PC-3 (cell line): ENCODE results near the gene SUSD4. TPM values are rescaled to one million over a fixed set of nuclear protein-coding genes. Genes with fewer than 3 reads are reported as not detected.

Source experiments
- ATAC-seq: fragments of 200-7000 bp; cut with Tn5 transposase; 2 replicates; pipeline ENCODE4 v1.9.1; 2020; ENCODE audit warnings: mild to moderate bottlenecking, moderate library complexity
- BruUV-seq: library from RNA; stranded (reverse); fragments of 400-500 nt; replicated peaks from 2 replicates; lab custom pipeline; 2021; lab: Mats Ljungman, UMichigan
- CTCF ChIA-PET: fragments of 300-600 bp; sonication (Branson Sonifier 250); formaldehyde crosslinking; loops from one replicate; lab custom pipeline; 2022; ENCODE audit warnings: antibody characterized with exemption; lab: Charles Lee
- POLR2A ChIA-PET: fragments of 300-600 bp; sonication (Branson Sonifier 250); formaldehyde crosslinking; loops from one replicate; lab custom pipeline; 2022; ENCODE audit warnings: antibody characterized with exemption; ENCODE audit not compliant: unreplicated experiment; lab: Charles Lee
- DNase-seq: peaks from one replicate; pipeline ENCODE4 v3.0.0-alpha.2; 2015
- H2AFZ ChIP-seq: fragments of 300-600 bp; sonication (generic); 2 replicates; pipeline ENCODE4 v1.6.0; 2016; ENCODE audit warnings: antibody characterized with exemption, low read length
- H3F3A ChIP-seq: fragments of 300-600 bp; sonication (generic); one replicate; pipeline ENCODE4 v1.6.0; 2017; ENCODE audit warnings: antibody characterized with exemption, low read length, control low read depth, mild to moderate bottlenecking; ENCODE audit not compliant: unreplicated experiment
- H3K27ac ChIP-seq: fragments of 300-600 bp; sonication (generic); 2 replicates; pipeline ENCODE4 v1.5.1; 2016; ENCODE audit warnings: mild to moderate bottlenecking, low read length
- H3K27me3 ChIP-seq: fragments of 300-600 bp; sonication (generic); 2 replicates; pipeline ENCODE4 v1.6.1; 2016; ENCODE audit warnings: low read length, mixed read lengths
- H3K36me3 ChIP-seq: fragments of 300-600 bp; sonication (generic); 2 replicates; pipeline ENCODE4 v1.6.1; 2016; ENCODE audit warnings: low read depth, mixed run types, low read length, mixed read lengths
- H3K4me1 ChIP-seq: fragments of 300-600 bp; sonication (generic); 2 replicates; pipeline ENCODE4 v1.5.1; 2016; ENCODE audit warnings: low read length; ENCODE audit not compliant: insufficient read depth
- H3K4me2 ChIP-seq: fragments of 300-600 bp; sonication (generic); 2 replicates; pipeline ENCODE4 v1.6.0; 2016; ENCODE audit warnings: low read length
- H3K4me3 ChIP-seq: fragments of 300-600 bp; sonication (generic); 2 replicates; pipeline ENCODE4 v1.5.1; 2016; ENCODE audit warnings: mild to moderate bottlenecking, low read length, mixed read lengths
- H3K79me2 ChIP-seq: fragments of 300-600 bp; sonication (generic); 2 replicates; pipeline ENCODE4 v1.6.1; 2017; ENCODE audit warnings: low read length, mixed read lengths
- H3K9ac ChIP-seq: fragments of 300-600 bp; sonication (generic); 2 replicates; pipeline ENCODE4 v1.6.0; 2016; ENCODE audit warnings: mild to moderate bottlenecking, low read length
- H3K9me2 ChIP-seq: fragments of 300-600 bp; sonication (generic); replicated peaks from 2 replicates; pipeline ENCODE4 v1.6.1; 2016; ENCODE audit warnings: mixed run types, low read length, mixed read lengths
- H3K9me3 ChIP-seq: fragments of 300-600 bp; sonication (generic); 2 replicates; pipeline ENCODE4 v1.6.1; 2016; ENCODE audit warnings: low read length, mixed read lengths
- H4K20me1 ChIP-seq: fragments of 300-600 bp; sonication (generic); 2 replicates; pipeline ENCODE4 v1.6.1; 2016; ENCODE audit warnings: low read length, mixed read lengths
- CTCF ChIP-seq: fragments of 300-600 bp; sonication (generic); conservative IDR thresholded peaks from 2 replicates; pipeline ENCODE4 v1.5.1; 2017; ENCODE audit warnings: antibody characterized with exemption, low read depth, mild to moderate bottlenecking, low read length
- EZH2 ChIP-seq: fragments of 300-600 bp; sonication (generic); IDR thresholded peaks from one replicate; pipeline ENCODE4 v1.6.1; 2017; ENCODE audit warnings: antibody characterized with exemption, mild to moderate bottlenecking, low read length; ENCODE audit not compliant: unreplicated experiment
- EZH2phosphoT487 ChIP-seq: fragments of 300-600 bp; sonication (generic); IDR thresholded peaks from 2 replicates; pipeline ENCODE4 v1.6.1; 2018; ENCODE audit warnings: mild to moderate bottlenecking, antibody characterized with exemption, low read length, borderline replicate concordance
- intact Hi-C: fragments of 100-400 bp; cut with micrococcal nuclease; formaldehyde crosslinking; loops from 2 replicates; pipeline ENCODE4 v1.9.0; 2023
- total RNA-seq: library from RNA; depleted of rRNA; stranded (reverse); fragments of >200 nt; gene quantifications from 2 replicates; pipeline ENCODE4 v1.2.3, GENCODE V29; 2014

SUSD4 gene
- total RNA-seq, 1 experiment from 2014 or later: 5.2 TPM

DNA sequence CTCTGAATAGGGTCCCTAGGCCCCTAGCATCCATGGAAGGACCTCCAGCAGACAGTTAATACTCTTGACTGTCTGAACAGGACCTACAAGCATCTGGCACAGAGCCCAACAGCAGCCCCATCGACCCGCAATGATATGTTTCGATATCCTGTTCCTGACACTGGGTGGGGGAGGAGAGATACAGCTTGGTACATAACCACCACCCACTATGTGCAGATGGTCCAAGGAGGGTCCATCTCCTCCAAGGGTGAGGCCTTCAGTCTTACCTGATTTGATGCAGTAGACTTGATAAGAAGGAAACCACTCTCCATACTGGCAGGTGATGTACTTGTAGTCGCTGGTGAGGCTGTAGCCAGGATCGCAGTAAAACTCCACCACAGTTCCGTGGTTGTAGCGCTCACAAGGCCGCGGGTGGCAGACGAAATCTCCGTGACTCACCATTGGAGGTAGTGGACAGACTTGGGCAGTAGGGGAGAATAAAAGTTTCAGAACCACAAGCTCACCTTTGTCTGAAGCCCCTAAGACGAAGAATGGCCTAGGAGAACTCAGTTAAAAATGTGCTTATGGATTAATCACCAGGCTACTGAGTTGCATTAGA, 134.9 kb downstream of the SUSD4 start:
- H3K9me3 ChIP-seq: no peaks in the 10 kb centered on the region
- H3K36me3 ChIP-seq: no peaks in the 10 kb centered on the region
- H3K9ac ChIP-seq: no peak overlapping the region
- no peak for DNase-seq
- no peaks in the 10 kb centered on the region for H4K20me1 ChIP-seq
- H3K4me2 ChIP-seq: no peak overlapping the region
- no peaks in the 10 kb centered on the region for H3K9me2 ChIP-seq
- H3F3A ChIP-seq: peaks cover 5% of the 10 kb centered on the region
- H3K79me2 ChIP-seq: no peaks in the 10 kb centered on the region
- peaks cover 38% of the 10 kb centered on the region for H3K4me1 ChIP-seq
- ChIA-PET POLR2A (no interaction called here), CTCF (no interaction called here)
- H3K27ac ChIP-seq: no peak overlapping the region
- no TSS peak for BruUV-seq
- no peaks in the 10 kb centered on the region for H3K27me3 ChIP-seq
- ATAC-seq: no peak
- no peak overlapping the region for H3K4me3 ChIP-seq
- intact Hi-C loops: no loop called here
- TF ChIP-seq CTCF (no peak), EZH2phosphoT487 (no peak), EZH2 (no peak)
- no peak overlapping the region for H2AFZ ChIP-seq

DNA sequence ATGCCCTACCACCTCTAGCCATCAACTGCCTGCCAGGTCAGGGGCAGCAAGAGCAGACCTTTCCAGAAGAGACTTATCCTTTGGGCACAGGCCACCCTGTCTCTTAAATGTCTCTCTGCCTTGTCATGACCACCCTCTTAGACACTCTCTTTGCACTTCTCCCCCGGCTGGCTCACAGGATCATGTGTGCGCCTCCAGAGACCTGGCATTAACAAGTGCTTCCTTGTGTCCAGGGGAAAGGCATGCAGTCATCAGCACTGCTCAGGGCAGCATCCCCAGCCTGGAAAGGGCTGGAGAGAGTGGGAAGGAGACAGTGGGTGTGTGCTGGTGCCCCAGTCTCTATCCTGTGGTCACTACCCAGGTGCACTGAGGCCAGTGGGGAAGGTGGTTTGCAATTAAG, 135.8 kb downstream of the SUSD4 start:
- H3K36me3 ChIP-seq: no peaks in the 10 kb centered on the region
- DNase-seq (no peak), ATAC-seq (no peak)
- H4K20me1 ChIP-seq: no peaks in the 10 kb centered on the region
- H3K27me3 ChIP-seq: no peaks in the 10 kb centered on the region
- peaks cover 5% of the 10 kb centered on the region for H3F3A ChIP-seq
- H2AFZ ChIP-seq: no peak overlapping the region
- peaks cover 29% of the 10 kb centered on the region for H3K4me1 ChIP-seq
- no peaks in the 10 kb centered on the region for H3K9me2 ChIP-seq
- TF ChIP-seq CTCF: no peak
- no peak for TF ChIP-seq EZH2phosphoT487
- TF ChIP-seq EZH2: no peak
- no peak overlapping the region for H3K4me3 ChIP-seq
- H3K4me2 ChIP-seq: no peak overlapping the region
- H3K79me2 ChIP-seq: no peaks in the 10 kb centered on the region
- H3K9me3 ChIP-seq: no peaks in the 10 kb centered on the region
- BruUV-seq: no TSS peak
- intact Hi-C loops: no loop called here
- POLR2A ChIA-PET: interaction anchor here (0.6 kb wide), 1 partner anchor 473 kb away, joined by 3 read pairs; no protein-coding TSS in a partner anchor
- CTCF ChIA-PET: no interaction called here
- H3K9ac ChIP-seq: no peak overlapping the region
- no peak overlapping the region for H3K27ac ChIP-seq

GRCh38 chr1:223227486-223228196, 136.3 kb downstream of the SUSD4 start:
- Histone ChIP-seq H3K79me2 (no peaks in the 10 kb centered on the region), H3K9me2 (no peaks in the 10 kb centered on the region), H3K4me2 (no peak overlapping the region), H3K4me3 (no peak overlapping the region), H3K4me1 (peaks cover 24% of the 10 kb centered on the region), H4K20me1 (no peaks in the 10 kb centered on the region), H3K36me3 (no peaks in the 10 kb centered on the region), H2AFZ (no peak overlapping the region), H3K27ac (no peak overlapping the region), H3F3A (peaks cover 5% of the 10 kb centered on the region), H3K27me3 (no peaks in the 10 kb centered on the region), H3K9me3 (no peaks in the 10 kb centered on the region), H3K9ac (no peak overlapping the region)
- intact Hi-C loops: no loop called here
- ChIA-PET POLR2A (interaction anchor here (0.6 kb wide), 1 partner anchor 474 kb away, joined by 3 read pairs; no protein-coding TSS in a partner anchor), CTCF (no interaction called here)
- DNase-seq (no peak), ATAC-seq (no peak)
- TF ChIP-seq EZH2 (no peak), CTCF (no peak), EZH2phosphoT487 (no peak)
- no TSS peak for BruUV-seq
